H9 (cell line): ENCODE results near the gene NCOA1. TPM values are rescaled to one million over a fixed set of nuclear protein-coding genes. Genes with fewer than 3 reads are reported as not detected.

Source experiments
- DNase-seq: peaks from one replicate; pipeline ENCODE4 v3.0.0-alpha.2; 2017
- H2AFZ ChIP-seq: one replicate; pipeline ENCODE4 v1.6.1; 2013; ENCODE audit warnings: mild to moderate bottlenecking, low read length, control low read depth, moderate library complexity
- H2AK5ac ChIP-seq: 2 replicates; pipeline ENCODE4 v1.6.1; 2013; ENCODE audit warnings: low read length, control low read depth, mixed read lengths; ENCODE audit not compliant: insufficient read length
- H2BK120ac ChIP-seq: one replicate; pipeline ENCODE4 v1.6.1; 2013; ENCODE audit warnings: low read depth, mild to moderate bottlenecking, low read length, control low read depth, inconsistent platforms; ENCODE audit not compliant: poor library complexity, severe bottlenecking
- H2BK12ac ChIP-seq: 2 replicates; pipeline ENCODE4 v1.6.1; 2013; ENCODE audit warnings: low read length, control low read depth, mixed read lengths, low read depth; ENCODE audit not compliant: insufficient read length
- H2BK15ac ChIP-seq: 2 replicates; pipeline ENCODE4 v1.6.1; 2013; ENCODE audit warnings: low read depth, low read length, control low read depth
- H2BK20ac ChIP-seq: one replicate; pipeline ENCODE4 v1.6.1; 2013; ENCODE audit warnings: low read depth, mild to moderate bottlenecking, low read length, control low read depth, inconsistent platforms; ENCODE audit not compliant: poor library complexity, severe bottlenecking
- H2BK5ac ChIP-seq: 2 replicates; pipeline ENCODE4 v1.6.1; 2013; ENCODE audit warnings: low read length, control low read depth, mixed read lengths; ENCODE audit not compliant: insufficient read length
- H3K14ac ChIP-seq: 2 replicates; pipeline ENCODE4 v1.6.1; 2013; ENCODE audit warnings: low read length, control low read depth; ENCODE audit not compliant: insufficient read depth
- H3K18ac ChIP-seq: 2 replicates; pipeline ENCODE4 v1.6.1; 2013; ENCODE audit warnings: low read depth, mild to moderate bottlenecking, mixed read lengths, low read length, control low read depth; ENCODE audit not compliant: insufficient read length
- H3K23ac ChIP-seq: 2 replicates; pipeline ENCODE4 v1.6.1; 2013; ENCODE audit warnings: low read length, control low read depth, mixed read lengths, low read depth; ENCODE audit not compliant: insufficient read length
- H3K23me2 ChIP-seq: 2 replicates; pipeline ENCODE4 v1.6.1; 2013; ENCODE audit warnings: low read depth, mild to moderate bottlenecking, mixed read lengths, low read length, control low read depth; ENCODE audit not compliant: insufficient read length, poor library complexity, severe bottlenecking
- H3K27ac ChIP-seq: 2 replicates; pipeline ENCODE4 v1.5.1; 2013; ENCODE audit warnings: low read length, control low read depth, mixed read lengths, low read depth; ENCODE audit not compliant: insufficient read length
- H3K27me3 ChIP-seq: 2 replicates; pipeline ENCODE4 v1.6.1; 2013; ENCODE audit warnings: low read length, control low read depth, inconsistent platforms; ENCODE audit not compliant: insufficient read depth
- H3K4ac ChIP-seq: 2 replicates; pipeline ENCODE4 v1.6.1; 2013; ENCODE audit warnings: low read depth, mild to moderate bottlenecking, control low read depth, inconsistent platforms, low read length, moderate library complexity
- H3K4me1 ChIP-seq: 2 replicates; pipeline ENCODE4 v1.6.1; 2013; ENCODE audit warnings: low read length, control low read depth, inconsistent platforms; ENCODE audit not compliant: insufficient read depth
- H3K4me2 ChIP-seq: 2 replicates; pipeline ENCODE4 v1.6.1; 2013; ENCODE audit warnings: low read length, control low read depth, mixed read lengths; ENCODE audit not compliant: insufficient read length, insufficient read depth
- H3K56ac ChIP-seq: 2 replicates; pipeline ENCODE4 v1.6.1; 2013; ENCODE audit warnings: low read depth, mild to moderate bottlenecking, mixed read lengths, low read length, control low read depth; ENCODE audit not compliant: insufficient read length
- H3K79me1 ChIP-seq: 2 replicates; pipeline ENCODE4 v1.6.1; 2013; ENCODE audit warnings: low read depth, mild to moderate bottlenecking, moderate library complexity, low read length, control low read depth, inconsistent platforms; ENCODE audit not compliant: insufficient read depth, poor library complexity, severe bottlenecking
- H3K79me2 ChIP-seq: 2 replicates; pipeline ENCODE4 v1.6.1; 2013; ENCODE audit warnings: low read length, control low read depth, inconsistent platforms; ENCODE audit not compliant: insufficient read depth
- H3K9ac ChIP-seq: 2 replicates; pipeline ENCODE4 v1.6.1; 2013; ENCODE audit warnings: low read length, control low read depth, mixed read lengths; ENCODE audit not compliant: insufficient read length; ENCODE audit errors: extremely low read depth
- H3K9me3 ChIP-seq: one replicate; pipeline ENCODE4 v1.6.1; 2013; ENCODE audit warnings: low read depth, low read length, inconsistent platforms; ENCODE audit not compliant: control insufficient read depth
- H3T11ph ChIP-seq: one replicate; pipeline ENCODE4 v1.6.1; 2013; ENCODE audit warnings: mild to moderate bottlenecking, low read length, control low read depth, inconsistent platforms
- H4K20me1 ChIP-seq: one replicate; pipeline ENCODE4 v1.6.1; 2013; ENCODE audit not compliant: control insufficient read depth, insufficient read length, insufficient read depth
- H4K5ac ChIP-seq: 2 replicates; pipeline ENCODE4 v1.6.1; 2013; ENCODE audit warnings: low read depth, mild to moderate bottlenecking, mixed read lengths, low read length, control low read depth; ENCODE audit not compliant: insufficient read length
- H4K8ac ChIP-seq: replicated peaks from 2 replicates; pipeline ENCODE4 v1.6.1; 2013; ENCODE audit warnings: low read length, control low read depth, mixed read lengths, low read depth; ENCODE audit not compliant: insufficient read length
- H4K91ac ChIP-seq: 2 replicates; pipeline ENCODE4 v1.6.1; 2013; ENCODE audit warnings: low read depth, mild to moderate bottlenecking, moderate library complexity, mixed read lengths, low read length, control low read depth; ENCODE audit not compliant: insufficient read length
- H3K27ac Mint-ChIP-seq, 3 experiments: 2 replicates in 2 of 3; 3 replicates in 1 of 3; pipeline ENCODE4 v1.8.0; 2020 to 2021; ENCODE audit warnings: mixed read lengths in 3 of 3, mild to moderate bottlenecking in 1 of 3, moderate library complexity in 1 of 3
- H3K27me3 Mint-ChIP-seq: 2 replicates; pipeline ENCODE4 v1.8.0; 2021; ENCODE audit warnings: low read depth, mild to moderate bottlenecking, moderate library complexity, mixed read lengths
- H3K36me3 Mint-ChIP-seq, 3 experiments: 2 replicates in 2 of 3; 3 replicates in 1 of 3; pipeline ENCODE4 v1.8.0; 2020 to 2021; ENCODE audit warnings: low read depth in 3 of 3, mixed read lengths in 3 of 3; ENCODE audit not compliant: insufficient read depth in 1 of 3
- H3K4me1 Mint-ChIP-seq, 2 experiments: 2 replicates each; pipeline ENCODE4 v1.8.0; 2020; ENCODE audit warnings: mixed read lengths in 2 of 2
- H3K4me3 Mint-ChIP-seq, 2 experiments: 2 replicates in 1 of 2; 3 replicates in 1 of 2; pipeline ENCODE4 v1.8.0; 2020 to 2021; ENCODE audit warnings: mild to moderate bottlenecking in 2 of 2, mixed read lengths in 2 of 2, moderate library complexity in 1 of 2
- H3K9me3 Mint-ChIP-seq, 2 experiments: 2 replicates in 1 of 2; 3 replicates in 1 of 2; pipeline ENCODE4 v1.8.0; 2020; ENCODE audit warnings: mild to moderate bottlenecking in 2 of 2, mixed read lengths in 2 of 2, moderate library complexity in 1 of 2
- WGBS: extraction: QIAGEN DNeasy Blood & Tissue Kit; methylation state at CpG from one replicate; pipeline ENCODE4 v1.1.7; 2013; ENCODE audit warnings: missing lambda C conversion rate, low lambda C conversion rate, mixed read lengths; ENCODE audit not compliant: insufficient read length; ENCODE audit errors: extremely low coverage; 5-methylcytosine and 5-hydroxymethylcytosine counted together
- total RNA-seq: library from RNA; stranded (reverse); gene quantifications from 2 replicates; pipeline ENCODE4 v1.2.1, GENCODE V29; 2021
- TF ChIP-seq, protein P1 (sequence below): fragments of 200-600 bp; sonication (generic); conservative IDR thresholded peaks from 3 replicates; pipeline ENCODE4 v1.8.0; 2021; ENCODE audit warnings: antibody characterized with exemption, mild to moderate bottlenecking

Gene NCOA1
- total RNA-seq, 1 experiment from 2014 or later, result 14.8 TPM

DNA sequence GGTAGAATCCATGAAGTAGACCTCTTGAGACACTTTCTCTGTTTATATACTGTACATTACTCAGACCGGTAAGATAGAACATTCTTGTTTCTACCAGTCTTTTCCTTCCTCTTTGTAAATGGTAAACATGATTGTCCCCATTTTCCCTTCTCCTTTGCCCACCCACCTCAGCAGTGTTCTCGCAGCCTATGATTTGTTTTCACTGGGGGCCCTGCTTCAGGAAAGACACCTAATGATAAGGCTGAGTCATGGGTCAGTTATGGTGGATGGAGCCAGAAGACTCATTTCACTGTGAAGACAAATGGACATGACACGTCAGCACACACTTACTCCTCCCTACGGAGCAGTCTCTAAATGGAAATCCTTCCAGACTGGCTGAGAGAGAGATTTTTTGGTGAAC is 325.8 kb downstream of the NCOA1 start:
- H2BK20ac ChIP-seq, result no peak overlapping the region
- no peak overlapping the region for H3K27ac ChIP-seq
- no peak overlapping the region for H2BK15ac ChIP-seq
- H2AFZ ChIP-seq, result no peak overlapping the region
- no CpG with 5 or more reads among the region's 4 CpGs for WGBS
- Mint-ChIP-seq H3K27me3 (no peaks in the 10 kb centered on the region; the same call in 1 of the 2 replicates), H3K4me3 (no peak overlapping the region), H3K4me1 (peaks cover 19 to 28% of the 10 kb centered on the region in 2 experiments), H3K36me3 (peaks cover 65 to 86% (median 86%) of the 10 kb centered on the region in 3 experiments), H3K9me3 (peaks cover 0 to under 1% of the 10 kb centered on the region in 2 experiments; a peak in 1 of 5 replicates), H3K27ac (peak overlapping the region; percentile 44 to 76 (median 50); a peak in 5 of 7 replicates)
- no peaks in the 10 kb centered on the region for H4K20me1 ChIP-seq
- H4K91ac ChIP-seq, result no peak overlapping the region
- no peaks in the 10 kb centered on the region for H3K27me3 ChIP-seq
- H4K8ac ChIP-seq, result no peak overlapping the region
- H3K14ac ChIP-seq, result no peak overlapping the region
- H3K4ac ChIP-seq, result no peak overlapping the region
- H3K9ac ChIP-seq, result no peak overlapping the region
- no peak overlapping the region for H3K4me2 ChIP-seq
- DNase-seq, result no peak
- H4K5ac ChIP-seq, result no peak overlapping the region
- H3T11ph ChIP-seq, result no peak overlapping the region
- H3K18ac ChIP-seq, result no peak overlapping the region
- 0 out of 2 replicates have a peak, but pooled peaks cover 2% of the 10 kb centered on the region for H3K79me2 ChIP-seq
- peaks cover 9% of the 10 kb centered on the region for H3K4me1 ChIP-seq
- no peak overlapping the region for H2AK5ac ChIP-seq
- no peaks in the 10 kb centered on the region for H3K79me1 ChIP-seq
- H2BK5ac ChIP-seq, result no peak overlapping the region
- H2BK12ac ChIP-seq, result no peak overlapping the region
- TF ChIP-seq, protein P1, sequence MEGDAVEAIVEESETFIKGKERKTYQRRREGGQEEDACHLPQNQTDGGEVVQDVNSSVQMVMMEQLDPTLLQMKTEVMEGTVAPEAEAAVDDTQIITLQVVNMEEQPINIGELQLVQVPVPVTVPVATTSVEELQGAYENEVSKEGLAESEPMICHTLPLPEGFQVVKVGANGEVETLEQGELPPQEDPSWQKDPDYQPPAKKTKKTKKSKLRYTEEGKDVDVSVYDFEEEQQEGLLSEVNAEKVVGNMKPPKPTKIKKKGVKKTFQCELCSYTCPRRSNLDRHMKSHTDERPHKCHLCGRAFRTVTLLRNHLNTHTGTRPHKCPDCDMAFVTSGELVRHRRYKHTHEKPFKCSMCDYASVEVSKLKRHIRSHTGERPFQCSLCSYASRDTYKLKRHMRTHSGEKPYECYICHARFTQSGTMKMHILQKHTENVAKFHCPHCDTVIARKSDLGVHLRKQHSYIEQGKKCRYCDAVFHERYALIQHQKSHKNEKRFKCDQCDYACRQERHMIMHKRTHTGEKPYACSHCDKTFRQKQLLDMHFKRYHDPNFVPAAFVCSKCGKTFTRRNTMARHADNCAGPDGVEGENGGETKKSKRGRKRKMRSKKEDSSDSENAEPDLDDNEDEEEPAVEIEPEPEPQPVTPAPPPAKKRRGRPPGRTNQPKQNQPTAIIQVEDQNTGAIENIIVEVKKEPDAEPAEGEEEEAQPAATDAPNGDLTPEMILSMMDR, result no peak
- no peaks in the 10 kb centered on the region for H3K9me3 ChIP-seq
- H2BK120ac ChIP-seq, result no peak overlapping the region
- H3K56ac ChIP-seq, result no peak overlapping the region
- H3K23ac ChIP-seq, result no peak overlapping the region
- H3K23me2 ChIP-seq, result no peaks in the 10 kb centered on the region
